Measurements from ENCODE around the gene SSRP1.

- TF ChIP-seq, protein P1, sequence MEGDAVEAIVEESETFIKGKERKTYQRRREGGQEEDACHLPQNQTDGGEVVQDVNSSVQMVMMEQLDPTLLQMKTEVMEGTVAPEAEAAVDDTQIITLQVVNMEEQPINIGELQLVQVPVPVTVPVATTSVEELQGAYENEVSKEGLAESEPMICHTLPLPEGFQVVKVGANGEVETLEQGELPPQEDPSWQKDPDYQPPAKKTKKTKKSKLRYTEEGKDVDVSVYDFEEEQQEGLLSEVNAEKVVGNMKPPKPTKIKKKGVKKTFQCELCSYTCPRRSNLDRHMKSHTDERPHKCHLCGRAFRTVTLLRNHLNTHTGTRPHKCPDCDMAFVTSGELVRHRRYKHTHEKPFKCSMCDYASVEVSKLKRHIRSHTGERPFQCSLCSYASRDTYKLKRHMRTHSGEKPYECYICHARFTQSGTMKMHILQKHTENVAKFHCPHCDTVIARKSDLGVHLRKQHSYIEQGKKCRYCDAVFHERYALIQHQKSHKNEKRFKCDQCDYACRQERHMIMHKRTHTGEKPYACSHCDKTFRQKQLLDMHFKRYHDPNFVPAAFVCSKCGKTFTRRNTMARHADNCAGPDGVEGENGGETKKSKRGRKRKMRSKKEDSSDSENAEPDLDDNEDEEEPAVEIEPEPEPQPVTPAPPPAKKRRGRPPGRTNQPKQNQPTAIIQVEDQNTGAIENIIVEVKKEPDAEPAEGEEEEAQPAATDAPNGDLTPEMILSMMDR (IDR thresholded peaks at IDR 0.05) = no peak
- TF ChIP-seq POLR2A (IDR thresholded peaks at IDR 0.05) (no peak), POLR2AphosphoS5 (IDR thresholded peaks at IDR 0.05) (no peak), EP300 (IDR thresholded peaks at IDR 0.05) (no peak)
These were observed 21.6 kb upstream of the SSRP1 start for GRCh38 chr11:57357310-57357709.
